Measurements from ENCODE around the gene CPPED1. TPM values are rescaled to one million over a fixed set of nuclear protein-coding genes. Genes with fewer than 3 reads are reported as not detected.

CPPED1 gene
- total and polyA plus RNA-seq, 2 experiments from 2014 or later = 6.2 to 7.3 TPM

DNA sequence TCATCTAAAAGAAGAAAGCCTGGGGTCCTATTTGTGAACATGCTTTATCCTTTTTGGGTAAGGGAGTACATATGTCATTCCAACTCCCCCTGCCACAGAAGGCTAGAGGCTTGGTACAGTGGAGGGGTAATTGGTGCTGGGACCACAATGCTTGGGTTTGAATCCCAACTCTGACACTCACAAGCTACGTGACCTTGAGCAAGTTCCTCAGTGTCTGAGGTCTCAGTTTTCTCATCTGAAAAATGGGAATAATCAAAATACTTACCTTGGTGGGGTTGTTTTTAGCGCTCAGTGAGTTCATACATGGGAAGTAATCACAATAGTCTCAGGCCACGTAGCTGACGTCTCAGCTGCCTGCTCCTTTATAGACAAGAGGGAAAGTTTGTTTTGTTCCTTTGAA lies 150.8 kb downstream of the CPPED1 start (continued):
- TF ChIP-seq, protein P1, sequence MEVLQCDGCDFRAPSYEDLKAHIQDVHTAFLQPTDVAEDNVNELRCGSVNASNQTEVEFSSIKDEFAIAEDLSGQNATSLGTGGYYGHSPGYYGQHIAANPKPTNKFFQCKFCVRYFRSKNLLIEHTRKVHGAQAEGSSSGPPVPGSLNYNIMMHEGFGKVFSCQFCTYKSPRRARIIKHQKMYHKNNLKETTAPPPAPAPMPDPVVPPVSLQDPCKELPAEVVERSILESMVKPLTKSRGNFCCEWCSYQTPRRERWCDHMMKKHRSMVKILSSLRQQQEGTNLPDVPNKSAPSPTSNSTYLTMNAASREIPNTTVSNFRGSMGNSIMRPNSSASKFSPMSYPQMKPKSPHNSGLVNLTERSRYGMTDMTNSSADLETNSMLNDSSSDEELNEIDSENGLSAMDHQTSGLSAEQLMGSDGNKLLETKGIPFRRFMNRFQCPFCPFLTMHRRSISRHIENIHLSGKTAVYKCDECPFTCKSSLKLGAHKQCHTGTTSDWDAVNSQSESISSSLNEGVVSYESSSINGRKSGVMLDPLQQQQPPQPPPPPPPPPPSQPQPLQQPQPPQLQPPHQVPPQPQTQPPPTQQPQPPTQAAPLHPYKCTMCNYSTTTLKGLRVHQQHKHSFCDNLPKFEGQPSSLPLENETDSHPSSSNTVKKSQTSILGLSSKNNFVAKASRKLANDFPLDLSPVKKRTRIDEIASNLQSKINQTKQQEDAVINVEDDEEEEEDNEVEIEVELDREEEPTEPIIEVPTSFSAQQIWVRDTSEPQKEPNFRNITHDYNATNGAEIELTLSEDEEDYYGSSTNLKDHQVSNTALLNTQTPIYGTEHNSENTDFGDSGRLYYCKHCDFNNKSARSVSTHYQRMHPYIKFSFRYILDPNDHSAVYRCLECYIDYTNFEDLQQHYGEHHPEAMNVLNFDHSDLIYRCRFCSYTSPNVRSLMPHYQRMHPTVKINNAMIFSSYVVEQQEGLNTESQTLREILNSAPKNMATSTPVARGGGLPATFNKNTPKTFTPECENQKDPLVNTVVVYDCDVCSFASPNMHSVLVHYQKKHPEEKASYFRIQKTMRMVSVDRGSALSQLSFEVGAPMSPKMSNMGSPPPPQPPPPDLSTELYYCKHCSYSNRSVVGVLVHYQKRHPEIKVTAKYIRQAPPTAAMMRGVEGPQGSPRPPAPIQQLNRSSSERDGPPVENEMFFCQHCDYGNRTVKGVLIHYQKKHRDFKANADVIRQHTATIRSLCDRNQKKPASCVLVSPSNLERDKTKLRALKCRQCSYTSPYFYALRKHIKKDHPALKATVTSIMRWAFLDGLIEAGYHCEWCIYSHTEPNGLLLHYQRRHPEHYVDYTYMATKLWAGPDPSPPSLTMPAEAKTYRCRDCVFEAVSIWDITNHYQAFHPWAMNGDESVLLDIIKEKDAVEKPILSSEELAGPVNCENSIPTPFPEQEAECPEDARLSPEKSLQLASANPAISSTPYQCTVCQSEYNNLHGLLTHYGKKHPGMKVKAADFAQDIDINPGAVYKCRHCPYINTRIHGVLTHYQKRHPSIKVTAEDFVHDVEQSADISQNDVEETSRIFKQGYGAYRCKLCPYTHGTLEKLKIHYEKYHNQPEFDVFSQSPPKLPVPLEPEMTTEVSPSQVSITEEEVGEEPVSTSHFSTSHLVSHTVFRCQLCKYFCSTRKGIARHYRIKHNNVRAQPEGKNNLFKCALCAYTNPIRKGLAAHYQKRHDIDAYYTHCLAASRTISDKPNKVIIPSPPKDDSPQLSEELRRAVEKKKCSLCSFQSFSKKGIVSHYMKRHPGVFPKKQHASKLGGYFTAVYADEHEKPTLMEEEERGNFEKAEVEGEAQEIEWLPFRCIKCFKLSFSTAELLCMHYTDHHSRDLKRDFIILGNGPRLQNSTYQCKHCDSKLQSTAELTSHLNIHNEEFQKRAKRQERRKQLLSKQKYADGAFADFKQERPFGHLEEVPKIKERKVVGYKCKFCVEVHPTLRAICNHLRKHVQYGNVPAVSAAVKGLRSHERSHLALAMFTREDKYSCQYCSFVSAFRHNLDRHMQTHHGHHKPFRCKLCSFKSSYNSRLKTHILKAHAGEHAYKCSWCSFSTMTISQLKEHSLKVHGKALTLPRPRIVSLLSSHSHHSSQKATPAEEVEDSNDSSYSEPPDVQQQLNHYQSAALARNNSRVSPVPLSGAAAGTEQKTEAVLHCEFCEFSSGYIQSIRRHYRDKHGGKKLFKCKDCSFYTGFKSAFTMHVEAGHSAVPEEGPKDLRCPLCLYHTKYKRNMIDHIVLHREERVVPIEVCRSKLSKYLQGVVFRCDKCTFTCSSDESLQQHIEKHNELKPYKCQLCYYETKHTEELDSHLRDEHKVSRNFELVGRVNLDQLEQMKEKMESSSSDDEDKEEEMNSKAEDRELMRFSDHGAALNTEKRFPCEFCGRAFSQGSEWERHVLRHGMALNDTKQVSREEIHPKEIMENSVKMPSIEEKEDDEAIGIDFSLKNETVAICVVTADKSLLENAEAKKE (CRISPR knock-in tag; IDR thresholded peaks at IDR 0.05) = no peak
- TF ChIP-seq STAT1 (IDR thresholded peaks at IDR 0.05; ENCODE audit: unreplicated experiment) (no peak), NANOG (IDR thresholded peaks at IDR 0.05; ENCODE audit: borderline replicate concordance) (no peak), EZH2 (IDR thresholded peaks at IDR 0.05; ENCODE audit: low read depth, unreplicated experiment) (no peak), ZNF331 (CRISPR knock-in tag; IDR thresholded peaks at IDR 0.05; ENCODE audit: low read depth) (no peak)

DNA sequence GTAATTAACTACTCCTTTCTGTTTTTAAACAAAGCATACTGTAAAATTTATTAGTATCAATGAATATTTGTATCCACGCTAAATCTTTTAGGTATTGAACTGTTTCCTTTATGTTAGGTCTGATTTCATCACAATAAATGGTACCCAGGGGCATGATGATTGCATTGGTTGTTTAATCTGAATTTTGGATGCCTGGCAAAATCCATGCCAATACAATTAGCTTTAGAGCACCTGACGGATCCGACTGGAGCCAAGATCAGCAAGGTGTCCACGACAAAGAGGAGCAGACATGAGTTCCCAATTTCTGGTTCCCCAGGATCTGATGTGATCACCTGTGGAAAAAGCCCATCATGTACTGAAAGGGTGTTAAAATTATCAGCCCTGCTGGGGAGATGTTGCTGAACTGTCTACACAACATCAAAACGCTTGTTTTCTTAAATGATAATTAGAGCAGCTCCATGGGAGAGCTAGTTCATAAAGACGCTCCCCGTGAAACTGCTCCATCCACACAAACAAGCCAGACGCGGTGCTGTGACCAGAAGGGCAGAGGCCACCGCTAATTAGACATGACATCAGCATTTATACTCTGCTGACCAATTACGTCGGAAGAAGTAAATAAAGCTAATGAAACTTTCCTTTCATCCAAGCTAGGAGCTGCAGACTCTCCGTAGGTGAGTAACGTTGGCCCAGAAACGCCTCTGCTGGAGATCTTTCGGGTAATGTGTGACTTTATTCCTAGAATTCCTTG lies 151.7 kb downstream of the CPPED1 start:
- no peaks in the 10 kb centered on the region for H3F3A ChIP-seq (replicated peaks; ENCODE audit: low read depth)
- no peak overlapping the region for H3K4me2 ChIP-seq
- Mint-ChIP-seq H3K9me3 (no peaks in the 10 kb centered on the region), H3K4me3 (no peak overlapping the region), H3K4me1 (no peaks in the 10 kb centered on the region), H3K36me3 (ENCODE audit: low read depth) (no peaks in the 10 kb centered on the region; the same call in 2 of the 3 replicates), H3K27me3 (ENCODE audit: insufficient read depth, low read depth, poor library complexity) (peaks cover 6% of the 10 kb centered on the region), H3K27ac (no peak overlapping the region)
- H3K36me3 ChIP-seq (ENCODE audit: insufficient read depth) = no peaks in the 10 kb centered on the region
- H3K4me1 ChIP-seq (ENCODE audit: insufficient read depth) = no peaks in the 10 kb centered on the region
- no peak for TF ChIP-seq EZH2phosphoT487 (IDR thresholded peaks at IDR 0.05; ENCODE audit: unreplicated experiment)
- no peak for DNase-seq (ENCODE audit: low spot score)
- no peaks in the 10 kb centered on the region for H3K27me3 ChIP-seq (ENCODE audit: insufficient read depth)
- ATAC-seq = no peak
- H4K20me1 ChIP-seq (replicated peaks; ENCODE audit: insufficient read depth) = no peaks in the 10 kb centered on the region
- no peak overlapping the region for H3K4me3 ChIP-seq
- H2AFZ ChIP-seq = no peak overlapping the region
- no peak overlapping the region for H3K27ac ChIP-seq (ENCODE audit: low read depth)
- H3K79me2 ChIP-seq (replicated peaks; ENCODE audit: insufficient read depth) = no peaks in the 10 kb centered on the region
- no peaks in the 10 kb centered on the region; the same call in 1 of the 2 replicates for H3K9me2 ChIP-seq (ENCODE audit: insufficient read depth)

Data from GM23338 (cell line).